HG03575 (cell line): Measurements from ENCODE around the gene CCDC24.

Experiments used
- ATAC-seq: cut with Tn5 transposase; IDR thresholded peaks from one replicate; pipeline ENCODE4 v1.9.1; 2021; ENCODE audit not compliant: unreplicated experiment, insufficient number of reproducible peaks, low FRiP score; ENCODE audit errors: extremely low read depth

CCDC24 gene

DNA sequence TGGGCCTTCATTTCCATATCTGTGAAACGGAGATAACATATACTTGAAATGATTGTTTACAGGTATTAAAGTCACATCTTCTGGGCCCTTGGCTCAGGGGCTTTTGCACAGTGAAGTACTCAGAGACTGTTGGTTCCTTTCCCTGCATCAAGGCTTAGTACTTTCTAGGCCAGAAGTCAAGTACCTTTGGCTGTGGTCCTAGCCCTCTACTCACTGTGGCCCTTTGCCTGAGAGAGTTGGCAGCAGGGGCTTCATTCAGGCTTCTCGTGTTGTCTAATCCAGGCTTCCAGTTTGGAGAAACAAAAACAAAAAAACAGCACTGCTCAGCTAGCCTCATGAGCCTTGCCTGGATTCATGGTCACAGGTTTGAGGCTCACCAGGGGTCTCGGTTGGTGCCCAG lies 29.7 kb upstream of the CCDC24 start:
- ATAC-seq = no peak

DNA sequence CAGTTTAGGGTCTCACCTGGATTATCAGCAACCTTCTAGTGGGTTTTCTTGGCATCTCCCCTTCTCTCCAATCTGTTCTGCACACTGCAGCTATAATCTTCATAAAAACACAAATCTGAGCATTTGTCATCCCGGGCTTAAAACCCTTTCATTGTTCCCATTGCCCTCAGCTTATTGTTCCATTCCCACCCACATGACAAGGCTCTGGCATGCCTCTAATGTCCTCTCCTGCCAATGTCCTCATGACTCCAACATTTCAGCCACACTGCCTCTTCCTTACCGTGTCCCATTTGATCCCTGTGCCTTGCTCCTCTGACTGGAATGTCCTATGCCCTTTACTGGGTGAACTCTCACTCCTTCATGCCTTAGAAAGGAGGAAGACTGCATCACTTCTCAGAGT lies 29.1 kb upstream of the CCDC24 start:
- ATAC-seq = no peak

DNA sequence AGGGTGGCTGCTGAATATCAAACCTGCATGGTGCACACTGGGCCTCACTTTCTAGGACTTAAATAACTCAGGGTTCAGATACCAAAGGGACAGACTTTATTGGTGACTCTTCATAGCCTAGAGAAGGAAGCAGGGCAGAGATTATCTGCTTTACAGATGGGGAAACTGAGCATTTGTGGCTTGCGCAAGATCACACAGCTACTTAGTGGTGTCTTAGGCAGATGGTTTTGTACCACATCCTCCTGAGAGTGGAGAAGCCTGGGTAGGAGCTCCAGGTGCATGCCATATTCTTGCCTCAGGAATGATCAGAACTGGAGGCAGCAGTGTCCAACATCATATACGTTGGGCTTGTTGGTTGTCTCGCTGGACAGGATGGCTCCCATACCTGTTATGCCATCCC lies 28.4 kb upstream of the CCDC24 start:
- no peak for ATAC-seq

DNA sequence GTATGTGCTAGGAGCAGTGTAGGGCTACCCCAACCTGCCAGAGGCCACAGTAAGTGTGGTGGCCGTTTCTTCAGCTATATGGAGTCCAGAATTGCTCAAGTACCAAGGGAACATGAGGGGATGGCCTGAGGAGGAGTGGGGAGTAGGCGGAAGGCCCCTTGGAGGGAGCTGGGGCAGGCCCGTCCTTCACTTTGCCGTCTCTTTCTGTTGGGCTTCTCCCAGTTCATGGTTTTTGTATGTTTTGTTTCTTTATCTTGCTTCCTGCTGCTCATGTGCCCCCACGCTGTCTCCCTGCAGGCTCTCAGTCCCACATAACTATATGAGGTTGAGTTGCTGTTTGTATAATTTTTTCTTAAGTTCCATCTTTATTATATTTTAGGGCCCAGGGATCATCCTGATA lies 27.5 kb upstream of the CCDC24 start:
- ATAC-seq = no peak

DNA sequence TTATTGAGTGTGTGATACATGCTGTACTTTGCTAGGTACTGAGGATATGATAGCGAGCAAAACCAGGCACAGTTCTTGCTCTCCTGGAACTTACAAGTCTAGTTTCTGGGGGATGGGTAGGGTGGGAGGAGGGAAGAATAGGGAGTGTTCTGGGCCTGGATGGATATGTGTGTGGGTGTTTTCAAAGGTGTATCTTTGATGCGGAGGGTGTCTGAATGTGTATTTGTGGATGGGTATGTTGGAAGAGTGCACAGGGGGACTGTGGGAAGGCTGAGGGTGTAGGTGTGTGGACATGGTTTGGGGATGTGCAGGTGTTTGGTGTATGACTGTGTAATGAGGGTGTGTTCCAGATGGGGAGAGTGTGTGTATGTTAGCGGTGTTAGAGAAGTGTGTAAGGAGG lies 26.1 kb upstream of the CCDC24 start:
- ATAC-seq = no peak

DNA sequence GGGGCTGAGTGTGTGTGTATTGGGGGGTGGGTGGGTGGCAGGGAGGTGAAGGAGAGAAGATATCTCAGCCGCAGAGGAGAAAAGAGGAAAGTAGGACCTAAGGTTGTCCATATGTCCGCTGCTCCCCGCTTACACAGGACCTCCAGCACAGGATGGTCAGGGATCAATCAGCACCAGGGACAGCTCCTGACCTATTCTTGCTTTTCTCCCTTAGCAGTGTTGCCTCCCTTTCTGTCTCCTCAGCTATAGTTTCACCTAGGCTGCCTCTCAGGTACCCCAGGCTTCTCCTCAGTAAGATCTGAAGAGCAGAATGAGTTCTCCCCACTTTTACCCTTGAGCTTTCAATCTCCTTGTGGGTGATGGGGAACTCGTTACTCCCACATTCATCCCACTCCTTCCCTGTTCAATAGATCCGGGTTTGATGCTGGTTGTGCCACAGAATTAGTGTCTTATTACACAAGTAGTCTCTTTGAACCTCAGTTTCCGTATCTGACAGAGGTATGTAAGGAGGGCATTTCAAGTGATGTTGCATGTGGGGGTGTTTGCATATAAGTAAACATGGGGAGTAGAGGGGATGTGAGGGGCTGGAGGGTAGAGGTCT lies 23.0 kb upstream of the CCDC24 start:
- ATAC-seq = no peak

DNA sequence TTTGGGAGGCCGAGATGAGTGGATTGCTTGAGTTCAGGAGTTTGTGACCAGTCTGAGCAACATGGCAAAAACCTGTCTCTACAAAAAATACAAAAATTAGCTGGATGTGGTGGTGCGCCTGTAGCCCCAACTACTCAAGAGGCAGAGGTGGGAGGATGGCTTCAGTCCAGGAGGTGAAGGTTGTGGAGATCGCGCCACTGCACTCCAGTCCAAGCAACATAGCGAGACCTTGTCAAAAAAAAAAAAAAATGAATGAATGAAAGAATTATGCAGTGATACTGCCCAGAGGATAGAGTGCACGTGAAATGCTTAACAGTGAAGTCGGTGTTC lies 22.0 kb upstream of the CCDC24 start:
- no peak for ATAC-seq

DNA sequence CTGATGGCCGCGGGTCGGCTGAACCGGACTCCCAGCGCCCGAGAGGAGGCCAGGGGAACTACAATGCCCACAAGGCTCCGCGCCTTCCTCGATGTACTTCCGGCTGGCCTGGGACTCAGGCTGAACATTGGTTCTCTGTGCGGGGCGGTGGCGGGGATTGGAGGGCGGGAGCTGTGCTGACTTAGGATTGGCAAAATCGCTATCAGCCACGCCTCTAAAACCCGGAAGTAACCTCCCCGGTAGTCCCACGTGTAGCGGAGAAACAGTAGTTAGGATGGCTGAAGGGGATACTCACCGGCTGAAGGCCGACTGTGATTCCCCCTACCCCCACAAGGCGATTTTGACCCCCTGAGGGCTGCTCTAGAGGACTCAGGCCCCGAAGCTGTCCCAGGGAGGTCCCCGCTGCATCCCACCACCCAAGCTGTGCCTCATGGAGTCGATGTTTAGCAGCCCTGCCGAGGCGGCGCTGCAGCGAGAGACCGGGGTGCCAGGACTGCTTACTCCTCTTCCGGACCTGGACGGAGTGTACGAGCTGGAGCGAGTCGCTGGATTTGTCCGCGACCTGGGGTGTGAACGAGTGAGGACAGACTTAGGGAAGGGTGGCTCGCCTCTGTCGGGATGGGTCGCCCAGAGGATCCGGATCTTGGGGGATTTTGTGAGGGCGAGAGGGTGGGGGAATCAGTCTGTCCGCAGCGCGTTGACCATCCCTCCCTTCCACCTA lies 21.5 kb upstream of the CCDC24 start, which contains the start of gene DPH2:
TSS of gene DPH2 (plus strand) at position 265 of the 721 bp plus-strand sequence. CDS start at position 431, 166 bp downstream.
- no peak for ATAC-seq

DNA sequence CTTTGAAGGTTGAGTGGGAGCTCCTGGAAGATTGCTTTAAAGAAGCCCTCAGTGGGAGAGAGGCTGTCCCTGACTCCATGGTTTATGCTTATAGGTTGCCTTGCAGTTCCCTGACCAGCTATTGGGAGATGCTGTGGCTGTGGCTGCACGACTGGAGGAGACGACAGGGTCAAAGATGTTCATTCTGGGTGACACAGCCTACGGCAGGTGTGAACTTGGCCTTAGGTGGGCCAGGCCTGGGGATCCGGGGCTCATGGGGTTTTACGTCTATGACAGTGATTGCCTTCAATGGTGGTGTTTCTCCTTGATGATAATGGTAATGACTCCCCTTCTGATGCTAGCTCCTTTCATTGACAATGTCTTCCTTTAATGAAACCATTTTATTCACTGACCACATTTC lies 20.9 kb upstream of the CCDC24 start:
- no peak for ATAC-seq

DNA sequence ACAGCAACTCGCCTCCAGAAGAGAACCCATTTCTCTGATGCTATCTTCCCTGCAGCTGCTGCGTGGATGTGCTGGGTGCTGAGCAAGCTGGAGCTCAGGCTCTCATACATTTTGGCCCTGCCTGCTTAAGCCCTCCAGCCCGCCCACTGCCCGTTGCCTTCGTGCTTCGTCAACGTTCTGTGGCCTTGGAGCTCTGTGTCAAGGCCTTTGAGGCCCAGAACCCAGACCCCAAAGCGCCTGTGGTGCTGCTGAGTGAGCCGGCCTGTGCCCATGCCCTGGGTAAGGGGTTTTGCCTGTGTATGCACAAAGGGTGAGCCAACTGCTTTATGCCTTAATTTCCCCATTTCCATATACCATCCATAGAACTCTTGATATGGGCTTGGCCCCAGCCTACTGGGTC lies 20.5 kb upstream of the CCDC24 start:
- no peak for ATAC-seq

DNA sequence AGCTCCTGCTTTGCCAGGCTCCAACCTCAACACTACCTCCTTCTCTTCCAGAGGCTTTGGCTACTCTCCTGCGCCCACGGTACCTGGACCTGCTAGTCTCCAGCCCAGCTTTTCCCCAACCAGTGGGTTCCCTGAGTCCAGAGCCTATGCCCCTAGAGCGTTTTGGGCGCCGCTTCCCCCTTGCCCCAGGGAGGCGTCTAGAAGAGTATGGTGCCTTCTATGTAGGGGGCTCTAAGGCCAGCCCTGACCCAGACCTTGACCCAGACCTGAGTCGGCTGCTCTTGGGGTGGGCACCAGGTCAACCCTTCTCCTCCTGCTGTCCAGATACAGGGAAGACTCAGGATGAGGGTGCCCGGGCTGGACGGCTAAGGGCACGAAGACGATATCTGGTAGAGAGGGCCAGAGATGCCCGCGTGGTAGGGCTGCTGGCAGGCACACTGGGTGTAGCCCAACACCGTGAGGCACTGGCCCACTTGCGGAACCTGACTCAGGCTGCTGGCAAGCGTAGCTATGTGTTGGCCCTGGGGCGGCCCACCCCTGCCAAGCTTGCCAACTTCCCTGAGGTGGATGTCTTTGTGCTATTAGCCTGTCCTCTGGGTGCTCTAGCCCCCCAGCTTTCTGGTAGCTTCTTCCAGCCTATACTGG lies 19.9 kb upstream of the CCDC24 start:
- no peak for ATAC-seq

DNA sequence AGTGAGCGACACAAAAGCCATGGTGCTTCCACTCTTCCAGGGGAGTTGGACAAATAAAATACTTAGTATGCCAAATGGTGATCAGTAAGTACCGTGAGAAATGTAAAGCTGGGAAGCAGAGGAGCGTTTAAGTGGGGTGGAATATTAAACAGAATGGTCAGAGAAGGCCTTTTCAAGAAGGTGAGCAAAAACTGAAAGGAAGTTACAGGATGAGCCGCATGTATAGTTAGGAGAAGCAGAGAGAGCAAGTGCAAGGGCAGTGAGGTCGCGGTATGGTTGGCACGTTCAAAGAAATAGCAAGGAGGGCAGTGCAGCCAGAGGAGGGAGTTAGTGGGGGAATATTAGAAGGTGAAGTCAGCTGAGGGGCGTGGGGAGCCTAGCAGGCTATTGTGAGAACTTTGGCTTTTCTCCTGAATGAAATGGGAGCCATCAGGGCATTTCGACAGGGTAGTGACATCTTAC lies 17.4 kb upstream of the CCDC24 start:
- no peak for ATAC-seq

DNA sequence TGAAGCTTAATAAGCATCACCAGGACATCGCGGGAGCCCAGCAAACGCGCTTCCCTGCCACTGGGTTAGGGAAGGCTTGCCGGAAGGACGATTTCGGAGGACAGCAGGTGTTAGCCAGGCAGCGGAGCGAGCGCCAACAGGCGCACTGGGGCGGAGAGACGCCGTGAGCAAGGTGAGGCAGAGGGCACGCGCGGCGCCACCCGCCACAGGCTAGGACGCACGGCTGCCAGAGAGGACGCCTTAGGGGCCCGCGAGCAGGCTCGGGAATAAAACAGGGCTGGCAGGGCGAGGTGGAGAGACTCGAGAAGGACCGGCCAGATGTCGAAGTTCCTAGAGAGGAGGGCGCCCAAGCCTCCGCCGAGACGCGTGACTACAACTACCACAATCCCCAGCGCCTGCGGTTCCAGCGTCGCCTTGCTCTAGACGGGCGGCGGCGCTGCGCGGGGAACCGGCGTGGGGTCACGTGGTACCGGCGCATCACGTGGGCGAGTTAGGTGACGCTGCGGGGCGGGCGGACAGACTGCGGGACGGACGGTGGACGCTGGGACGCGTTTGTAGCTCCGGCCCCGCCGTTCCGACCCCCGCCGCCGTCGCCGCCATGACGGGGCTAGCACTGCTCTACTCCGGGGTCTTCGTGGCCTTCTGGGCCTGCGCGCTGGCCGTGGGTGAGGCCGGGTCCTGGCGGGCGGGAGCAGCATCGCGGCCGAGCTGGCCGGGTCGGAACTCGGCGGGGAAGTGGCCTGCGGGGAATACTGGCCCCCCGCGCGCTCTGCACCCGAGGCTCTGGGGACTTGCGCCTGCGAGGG lies 16.8 kb upstream of the CCDC24 start, which contains the start of gene ATP6V0B:
TSS of gene ATP6V0B (plus strand) at position 518 of the 806 bp plus-strand sequence. CDS start at position 599, 81 bp downstream.
- ATAC-seq = peak; percentile 67

DNA sequence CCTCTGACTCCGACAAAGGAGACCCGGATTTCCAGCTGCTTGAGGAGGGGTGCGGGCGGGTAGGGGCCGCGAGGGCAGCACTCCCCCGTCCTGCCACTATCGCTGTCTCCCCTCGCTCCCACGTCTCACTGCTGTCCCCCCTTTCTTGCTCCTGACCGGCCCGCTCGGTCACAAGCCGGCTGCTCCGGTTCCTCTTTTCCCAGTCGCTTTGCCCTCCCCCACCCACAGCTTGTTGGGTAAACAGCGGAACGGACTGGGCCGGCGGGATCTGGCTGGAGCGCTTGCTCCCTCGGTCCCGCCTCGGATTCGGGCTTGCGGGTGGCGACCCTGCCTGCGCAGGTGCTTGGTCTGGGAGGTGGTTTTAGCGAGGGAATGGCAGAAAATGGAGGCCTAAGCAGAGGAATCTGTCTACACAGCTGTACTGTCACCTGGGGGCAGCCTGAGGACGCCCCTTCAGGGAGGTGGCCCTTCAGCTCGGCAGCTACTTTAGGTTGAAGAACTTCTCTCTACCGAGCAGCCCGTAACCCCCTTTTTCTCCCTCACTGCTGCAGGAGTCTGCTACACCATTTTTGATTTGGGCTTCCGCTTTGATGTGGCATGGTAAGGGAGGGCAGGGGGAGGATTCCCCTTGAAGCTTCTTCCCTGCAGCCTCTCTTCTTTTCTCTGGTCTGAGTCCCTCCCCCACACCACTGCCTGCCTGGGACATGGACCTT lies 16.0 kb upstream of the CCDC24 start:
- ATAC-seq = no peak

DNA sequence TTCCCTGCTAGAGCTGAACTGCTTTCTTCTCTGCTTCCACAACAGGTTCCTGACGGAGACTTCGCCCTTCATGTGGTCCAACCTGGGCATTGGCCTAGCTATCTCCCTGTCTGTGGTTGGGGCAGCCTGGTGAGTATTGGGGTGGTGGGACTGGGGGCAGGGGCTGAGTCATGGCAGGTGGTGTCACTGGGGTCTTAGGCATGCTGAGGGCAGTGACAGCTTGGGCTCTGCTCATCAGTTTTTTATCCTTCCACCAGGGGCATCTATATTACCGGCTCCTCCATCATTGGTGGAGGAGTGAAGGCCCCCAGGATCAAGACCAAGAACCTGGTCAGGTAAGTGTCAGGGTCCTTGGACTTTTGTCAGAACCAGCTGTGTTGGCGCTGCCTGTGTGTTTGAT lies 15.4 kb upstream of the CCDC24 start:
- no peak for ATAC-seq

DNA sequence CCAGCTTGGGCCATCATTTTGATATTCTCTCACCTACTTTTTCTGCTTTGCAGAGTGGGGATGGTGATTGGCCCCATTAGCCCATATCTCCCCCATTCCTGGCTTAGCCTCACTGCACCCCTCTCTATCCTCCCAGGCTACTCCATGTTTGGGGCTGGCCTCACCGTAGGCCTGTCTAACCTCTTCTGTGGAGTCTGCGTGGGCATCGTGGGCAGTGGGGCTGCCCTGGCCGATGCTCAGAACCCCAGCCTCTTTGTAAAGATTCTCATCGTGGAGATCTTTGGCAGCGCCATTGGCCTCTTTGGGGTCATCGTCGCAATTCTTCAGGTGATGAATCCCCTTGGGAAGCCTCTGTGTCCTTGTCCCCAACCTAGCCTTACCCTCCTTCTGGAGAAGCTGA lies 14.5 kb upstream of the CCDC24 start:
- ATAC-seq = no peak

DNA sequence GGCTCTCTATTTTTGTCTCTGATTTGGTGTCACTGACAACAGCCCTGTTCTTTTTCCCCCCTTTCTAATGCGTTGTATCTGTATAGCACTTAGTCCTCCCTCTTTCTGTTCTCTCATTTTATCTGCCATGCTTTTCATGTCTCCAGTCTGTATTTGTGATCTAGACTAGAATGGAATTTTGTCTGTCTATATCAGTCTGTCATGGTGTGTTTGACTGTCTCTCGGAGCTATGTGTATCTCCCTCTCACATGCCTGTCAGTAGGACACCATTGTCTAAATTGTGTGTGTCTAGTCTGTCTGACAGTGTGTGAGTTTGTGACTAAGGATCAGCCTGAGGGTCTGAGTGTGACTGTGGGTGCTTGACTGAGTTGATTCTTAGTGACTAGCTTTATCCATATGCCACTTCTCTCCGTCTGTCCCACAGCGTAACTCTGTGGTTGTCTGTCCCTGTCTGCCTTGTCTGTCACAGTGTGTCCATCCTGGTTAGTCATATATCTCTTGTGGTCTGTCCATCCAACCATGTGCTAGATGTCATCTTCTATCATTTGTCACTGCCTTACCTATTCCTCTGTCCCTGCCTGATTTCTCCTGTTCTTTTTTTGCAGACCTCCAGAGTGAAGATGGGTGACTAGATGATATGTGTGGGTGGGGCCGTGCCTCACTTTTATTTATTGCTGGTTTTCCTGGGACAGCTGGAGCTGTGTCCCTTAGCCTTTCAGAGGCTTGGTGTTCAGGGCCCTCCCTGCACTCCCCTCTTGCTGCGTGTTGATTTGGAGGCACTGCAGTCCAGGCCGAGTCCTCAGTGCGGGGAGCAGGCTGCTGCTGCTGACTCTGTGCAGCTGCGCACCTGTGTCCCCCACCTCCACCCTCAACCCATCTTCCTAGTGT lies 13.8 kb upstream of the CCDC24 start:
- ATAC-seq = no peak

DNA sequence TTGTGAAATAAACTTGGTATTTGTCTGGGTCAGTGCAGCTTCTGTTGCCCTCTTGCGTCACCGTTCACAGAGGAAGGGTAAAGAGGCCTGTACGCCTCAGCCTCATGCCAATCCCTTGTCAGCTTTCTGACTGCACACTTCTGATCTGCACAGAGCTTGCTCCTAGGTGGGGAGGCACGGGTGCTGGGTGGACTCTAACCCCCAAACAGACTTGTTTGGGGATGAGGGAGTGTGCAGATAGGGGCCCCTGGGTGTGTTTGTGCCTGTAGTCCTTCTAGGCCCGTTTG lies 13.2 kb upstream of the CCDC24 start:
- ATAC-seq = no peak
